Neural progenitor cell (in vitro differentiated cells): ENCODE data around the gene HORMAD1. TPM values are rescaled to one million over a fixed set of nuclear protein-coding genes. Genes with fewer than 3 reads are reported as not detected.
A peak's percentile ranks its signal among the peaks of the same experiment; 100 is the strongest.

Experiments used
- DNase-seq: peaks from one replicate; pipeline ENCODE4 v3.0.0-alpha.2; 2016; ENCODE audit warnings: low spot score
- H2AFZ ChIP-seq: fragments of 200-600 bp; sonication (generic); replicated peaks from 2 replicates; pipeline ENCODE4 v1.6.1; 2016; ENCODE audit warnings: antibody characterized with exemption
- H3F3A ChIP-seq: fragments of 200-600 bp; sonication (generic); 2 replicates; pipeline ENCODE4 v1.6.1; 2016; ENCODE audit warnings: antibody characterized with exemption, low read depth
- H3K27ac ChIP-seq: fragments of 200-600 bp; sonication (generic); 2 replicates; pipeline ENCODE4 v1.5.1; 2016; ENCODE audit warnings: mild to moderate bottlenecking
- H3K27me3 ChIP-seq: fragments of 200-600 bp; sonication (generic); 2 replicates; pipeline ENCODE4 v1.6.1; 2016; ENCODE audit warnings: mild to moderate bottlenecking, moderate library complexity
- H3K36me3 ChIP-seq: fragments of 200-600 bp; sonication (generic); 2 replicates; pipeline ENCODE4 v1.5.1; 2016
- H3K4me1 ChIP-seq: fragments of 200-600 bp; sonication (generic); 2 replicates; pipeline ENCODE4 v1.6.1; 2016; ENCODE audit warnings: mixed run types
- H3K4me2 ChIP-seq: fragments of 200-600 bp; sonication (generic); 2 replicates; pipeline ENCODE4 v1.6.1; 2016
- H3K4me3 ChIP-seq: fragments of 200-600 bp; sonication (generic); 2 replicates; pipeline ENCODE4 v1.5.1; 2016
- H3K79me2 ChIP-seq: fragments of 200-600 bp; sonication (generic); 2 replicates; pipeline ENCODE4 v1.6.1; 2016; ENCODE audit warnings: low read depth
- H3K9ac ChIP-seq: fragments of 200-600 bp; sonication (generic); 2 replicates; pipeline ENCODE4 v1.6.1; 2016
- H3K9me3 ChIP-seq: fragments of 200-600 bp; sonication (generic); 2 replicates; pipeline ENCODE4 v1.5.1; 2016; ENCODE audit warnings: low read depth
- H4K20me1 ChIP-seq: fragments of 200-600 bp; sonication (generic); 2 replicates; pipeline ENCODE4 v1.6.1; 2016; ENCODE audit warnings: low read depth
- H3K27ac Mint-ChIP-seq: 3 replicates; pipeline ENCODE4 v1.8.0; 2021; ENCODE audit warnings: mixed read lengths
- H3K27me3 Mint-ChIP-seq: 2 replicates; pipeline ENCODE4 v1.8.0; 2022; ENCODE audit warnings: low read depth, mild to moderate bottlenecking, inconsistent platforms, moderate library complexity, mixed read lengths; ENCODE audit not compliant: insufficient read depth
- H3K36me3 Mint-ChIP-seq: 3 replicates; pipeline ENCODE4 v1.8.0; 2021; ENCODE audit warnings: mixed read lengths
- H3K4me1 Mint-ChIP-seq: 3 replicates; pipeline ENCODE4 v1.8.0; 2021; ENCODE audit warnings: mixed read lengths
- H3K4me3 Mint-ChIP-seq: 3 replicates; pipeline ENCODE4 v1.8.0; 2021; ENCODE audit warnings: mild to moderate bottlenecking, moderate library complexity, mixed read lengths
- H3K9me3 Mint-ChIP-seq: 3 replicates; pipeline ENCODE4 v1.8.0; 2020; ENCODE audit warnings: mixed read lengths
- EZH2 ChIP-seq: fragments of 200-600 bp; sonication (generic); IDR thresholded peaks from 2 replicates; pipeline ENCODE4 v1.6.1; 2017; ENCODE audit warnings: antibody characterized with exemption, mild to moderate bottlenecking, moderate library complexity
- EZH2phosphoT487 ChIP-seq: fragments of 200-600 bp; sonication (generic); IDR thresholded peaks from 2 replicates; pipeline ENCODE4 v1.6.1; 2017; ENCODE audit warnings: antibody characterized with exemption
- total RNA-seq: library from RNA; depleted of rRNA; stranded (reverse); fragments of >200 nt; gene quantifications from 2 replicates; pipeline ENCODE4 v1.2.3, GENCODE V29; 2015; ENCODE audit warnings: low replicate concordance
- TF ChIP-seq, protein P1 (sequence below): fragments of 200-600 bp; sonication (generic); IDR thresholded peaks from 2 replicates; pipeline ENCODE4 v1.5.1; 2017; ENCODE audit warnings: antibody characterized with exemption, mild to moderate bottlenecking

HORMAD1 gene
- total RNA-seq, 1 donor from 2014 or later: not detected

DNA sequence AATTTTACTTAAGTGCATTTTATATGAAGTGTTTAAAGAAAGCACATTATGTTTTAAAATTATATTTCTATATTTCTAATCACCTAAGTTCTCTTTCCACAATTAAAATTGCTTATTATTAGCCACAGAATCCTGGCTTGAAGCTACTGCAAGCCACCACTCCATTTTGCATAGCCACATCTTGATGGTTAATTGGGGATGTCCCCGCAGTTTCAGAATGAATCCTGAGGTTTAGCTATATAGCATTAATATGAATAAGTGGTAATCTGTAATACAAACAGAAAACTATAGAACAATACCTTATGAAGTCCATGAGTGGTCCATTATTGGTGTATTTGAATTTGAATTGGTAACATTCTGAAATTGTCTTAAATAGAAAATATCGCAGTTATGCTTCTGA, 12.1 kb downstream of the HORMAD1 start:
- Histone ChIP-seq H3K4me1 (peaks cover 5% of the 10 kb centered on the region), H3K9me3 (no peaks in the 10 kb centered on the region), H3K9ac (no peak overlapping the region), H3K4me2 (no peak overlapping the region), H3K27me3 (no peaks in the 10 kb centered on the region), H3K36me3 (no peaks in the 10 kb centered on the region), H3K79me2 (no peaks in the 10 kb centered on the region), H3K4me3 (no peak overlapping the region), H3F3A (no peaks in the 10 kb centered on the region), H2AFZ (no peak overlapping the region), H4K20me1 (no peaks in the 10 kb centered on the region), H3K27ac (no peak overlapping the region)
- Mint-ChIP-seq H3K4me1 (peaks cover 5% of the 10 kb centered on the region), H3K9me3 (no peaks in the 10 kb centered on the region), H3K36me3 (no peaks in the 10 kb centered on the region), H3K27ac (no peak overlapping the region), H3K27me3 (no peaks in the 10 kb centered on the region), H3K4me3 (no peak overlapping the region)
- TF ChIP-seq, protein P1, sequence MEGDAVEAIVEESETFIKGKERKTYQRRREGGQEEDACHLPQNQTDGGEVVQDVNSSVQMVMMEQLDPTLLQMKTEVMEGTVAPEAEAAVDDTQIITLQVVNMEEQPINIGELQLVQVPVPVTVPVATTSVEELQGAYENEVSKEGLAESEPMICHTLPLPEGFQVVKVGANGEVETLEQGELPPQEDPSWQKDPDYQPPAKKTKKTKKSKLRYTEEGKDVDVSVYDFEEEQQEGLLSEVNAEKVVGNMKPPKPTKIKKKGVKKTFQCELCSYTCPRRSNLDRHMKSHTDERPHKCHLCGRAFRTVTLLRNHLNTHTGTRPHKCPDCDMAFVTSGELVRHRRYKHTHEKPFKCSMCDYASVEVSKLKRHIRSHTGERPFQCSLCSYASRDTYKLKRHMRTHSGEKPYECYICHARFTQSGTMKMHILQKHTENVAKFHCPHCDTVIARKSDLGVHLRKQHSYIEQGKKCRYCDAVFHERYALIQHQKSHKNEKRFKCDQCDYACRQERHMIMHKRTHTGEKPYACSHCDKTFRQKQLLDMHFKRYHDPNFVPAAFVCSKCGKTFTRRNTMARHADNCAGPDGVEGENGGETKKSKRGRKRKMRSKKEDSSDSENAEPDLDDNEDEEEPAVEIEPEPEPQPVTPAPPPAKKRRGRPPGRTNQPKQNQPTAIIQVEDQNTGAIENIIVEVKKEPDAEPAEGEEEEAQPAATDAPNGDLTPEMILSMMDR: no peak
- TF ChIP-seq EZH2phosphoT487: no peak
- DNase-seq: no peak

- H3K27ac ChIP-seq: no peak overlapping the region
- H3F3A ChIP-seq: no peaks in the 10 kb centered on the region
- no peaks in the 10 kb centered on the region for H3K9me3 Mint-ChIP-seq
- H3K27ac Mint-ChIP-seq: no peak overlapping the region
- peak overlapping the region; percentile 35 for H2AFZ ChIP-seq
- H3K4me2 ChIP-seq: no peak overlapping the region
- no peaks in the 10 kb centered on the region for H3K27me3 Mint-ChIP-seq
- H3K4me3 ChIP-seq: no peak overlapping the region
- H3K4me3 Mint-ChIP-seq: no peak overlapping the region
- no peaks in the 10 kb centered on the region for H3K79me2 ChIP-seq
- H4K20me1 ChIP-seq: no peaks in the 10 kb centered on the region
- no peaks in the 10 kb centered on the region for H3K4me1 ChIP-seq
- no peaks in the 10 kb centered on the region for H3K9me3 ChIP-seq
- TF ChIP-seq EZH2phosphoT487: no peak
- TF ChIP-seq, protein P1: no peak
- no peak for TF ChIP-seq EZH2
- H3K9ac ChIP-seq: peak overlapping the region; percentile 9
- no peaks in the 10 kb centered on the region for H3K36me3 Mint-ChIP-seq
- H3K4me1 Mint-ChIP-seq: no peaks in the 10 kb centered on the region
- H3K36me3 ChIP-seq: no peaks in the 10 kb centered on the region
- no peaks in the 10 kb centered on the region for H3K27me3 ChIP-seq
- no peak for DNase-seq
These were observed 14.6 kb downstream of the HORMAD1 start for GRCh38 chr1:150706091-150706490.

GRCh38 chr1:150703427-150703826, 17.3 kb downstream of the HORMAD1 start:
- H3K4me3 ChIP-seq: no peak overlapping the region
- no peaks in the 10 kb centered on the region for H3K27me3 ChIP-seq
- no peaks in the 10 kb centered on the region for H3K4me1 ChIP-seq
- H3K9ac ChIP-seq: no peak overlapping the region
- no peaks in the 10 kb centered on the region for H3K4me1 Mint-ChIP-seq
- H3K27ac Mint-ChIP-seq: no peak overlapping the region
- no peaks in the 10 kb centered on the region for H3K9me3 ChIP-seq
- no peak overlapping the region for H3K4me3 Mint-ChIP-seq
- H2AFZ ChIP-seq: no peak overlapping the region
- no peaks in the 10 kb centered on the region for H3F3A ChIP-seq
- DNase-seq: no peak
- TF ChIP-seq EZH2: no peak
- TF ChIP-seq, protein P1: no peak
- no peak for TF ChIP-seq EZH2phosphoT487
- H3K27me3 Mint-ChIP-seq: no peaks in the 10 kb centered on the region
- H3K79me2 ChIP-seq: no peaks in the 10 kb centered on the region
- no peaks in the 10 kb centered on the region for H3K9me3 Mint-ChIP-seq
- no peaks in the 10 kb centered on the region for H3K36me3 ChIP-seq
- H3K36me3 Mint-ChIP-seq: no peaks in the 10 kb centered on the region
- no peaks in the 10 kb centered on the region for H4K20me1 ChIP-seq
- no peak overlapping the region for H3K27ac ChIP-seq
- no peak overlapping the region for H3K4me2 ChIP-seq
